Stimulated activated CD4-positive, alpha-beta T cell treated with anti-CD3 and anti-CD28 coated beads, Interleukin-12 subunit alpha, Interleukin-12 subunit beta, amount 100 ng/mL, for 4 hours (primary cell): ENCODE measurements around the gene INPP5B.
"Not testable (repeated sequence)": the region's sequence is repeated elsewhere in the genome, so short reads cannot be mapped to it uniquely, and the experiment has no call there.

ENCODE experiments used
- DNase-seq: peaks from one replicate; pipeline ENCODE4 v3.0.0-alpha.2; 2020

Gene INPP5B

GRCh38 chr1:37910886-37911285 lies 36.0 kb downstream of the INPP5B start:
- DNase-seq: not testable (repeated sequence)

- DNase-seq: not testable (repeated sequence)
Measured at GRCh38 chr1:37908531-37908930, 38.3 kb downstream of the INPP5B start.

- DNase-seq: not testable (repeated sequence)
Measured at GRCh38 chr1:37907416-37908125, 39.3 kb downstream of the INPP5B start.

GRCh38 chr1:37906591-37906990 lies 40.3 kb downstream of the INPP5B start:
- not testable (repeated sequence) for DNase-seq

- no peak for DNase-seq
Measured at GRCh38 chr1:37905727-37906126, 41.1 kb downstream of the INPP5B start.

- DNase-seq: not testable (repeated sequence)
Measured at GRCh38 chr1:37903921-37904320, 42.9 kb downstream of the INPP5B start.

- DNase-seq: no peak
Measured at GRCh38 chr1:37902983-37903382, 43.9 kb downstream of the INPP5B start.

GRCh38 chr1:37901893-37902225 lies 45.0 kb downstream of the INPP5B start:
- no peak for DNase-seq

- no peak for DNase-seq
Measured at GRCh38 chr1:37901191-37901892, 45.5 kb downstream of the INPP5B start.

- not testable (repeated sequence) for DNase-seq
Measured at GRCh38 chr1:37897563-37897962, 49.3 kb downstream of the INPP5B start.

- no peak for DNase-seq
Measured at GRCh38 chr1:37893673-37894072, 53.2 kb downstream of the INPP5B start.

- no peak for DNase-seq
Measured at GRCh38 chr1:37892151-37893047, 54.5 kb downstream of the INPP5B start.

GRCh38 chr1:37890378-37891014 lies 56.4 kb downstream of the INPP5B start:
- no peak for DNase-seq

- no peak for DNase-seq
Measured at GRCh38 chr1:37888022-37888700, 58.7 kb downstream of the INPP5B start.

- no peak for DNase-seq
Measured at GRCh38 chr1:37884145-37884544, 62.7 kb downstream of the INPP5B start.

- DNase-seq: no peak
Measured at GRCh38 chr1:37883671-37884070, 63.2 kb downstream of the INPP5B start.

GRCh38 chr1:37879865-37880264 lies 67.0 kb downstream of the INPP5B start:
- no peak for DNase-seq

GRCh38 chr1:37878071-37878470 lies 68.8 kb downstream of the INPP5B start:
- DNase-seq: no peak

- no peak for DNase-seq
Measured at GRCh38 chr1:37875833-37876232, 71.0 kb downstream of the INPP5B start.

- no peak for DNase-seq
Measured at GRCh38 chr1:37872692-37873091, 74.2 kb downstream of the INPP5B start.

- DNase-seq: no peak
Measured at GRCh38 chr1:37868466-37868865, 78.4 kb downstream of the INPP5B start.

GRCh38 chr1:37867784-37868183 lies 79.1 kb downstream of the INPP5B start:
- no peak for DNase-seq
